Left cardiac atrium (tissue), 4 donors: ENCODE results near the gene RBMS1. TPM values are rescaled to one million over a fixed set of nuclear protein-coding genes. Genes with fewer than 3 reads are reported as not detected.

Experiments used
- ATAC-seq, 2 donors: fragments of 200-7000 bp; cut with Tn5 transposase; one replicate each; pipeline ENCODE4 v1.9.1; 2020; ENCODE audit warnings: mild to moderate bottlenecking in 2 of 2, moderate library complexity in 2 of 2
- DNase-seq: peaks from one replicate; pipeline ENCODE4 v3.0.0-alpha.2; 2020
- intact Hi-C, 2 donors: fragments of 100-400 bp; cut with DNase I; formaldehyde crosslinking; loops; one replicate each; pipeline versions ENCODE4 v1.14.1 to v1.15.1; 2022 to 2023
- total RNA-seq, 2 donors: library from RNA; stranded (reverse); fragmentation: NEBNext Ultra II Directional; extraction: Animal tissue kit (Norgen Biotek cat#: 25700); gene quantifications; one replicate each; pipeline ENCODE4 v1.2.1, GENCODE V29; 2021
- donor health status: DM: no; HTN: yes; CAD: no.
- donor health status: DM: no; HTN: yes; CAD: no; lungs with severe emphysema.
- donor health status: DM: yes; HTN: yes; CAD: no.
- donor health status: Dilated cardiomyopathy.

Gene RBMS1
- total RNA-seq, 2 donors from 2014 or later, result 56.8 to 74.8 TPM

- no peak for DNase-seq
- intact Hi-C loops, result loop anchor here (5.0 to 10.0 kb wide), 3 partner anchors 70 to 562 kb away; no protein-coding TSS in a partner anchor
These were observed 88.3 kb downstream of the RBMS1 start for GRCh38 chr2:160405077-160405867.

GRCh38 chr2:160402997-160403979 lies 90.3 kb downstream of the RBMS1 start:
- DNase-seq (no peak), ATAC-seq (peak in 1 of 2 donors; percentile 13)
- intact Hi-C loops, result loop anchor here (10.0 kb wide), 1 partner anchor 68 kb away; no protein-coding TSS in a partner anchor

More at GRCh38 chr2:160405077-160405867, 88.3 kb downstream of the RBMS1 start:
- no peak for ATAC-seq

GRCh38 chr2:160402501-160402900 lies 91.1 kb downstream of the RBMS1 start:
- intact Hi-C loops, result loop anchor here (10.0 kb wide), 1 partner anchor 68 kb away; no protein-coding TSS in a partner anchor
- ATAC-seq (peak in 1 of 2 donors; percentile 29), DNase-seq (no peak)

- no peak for DNase-seq
- no peak for ATAC-seq
- intact Hi-C loops, result loop anchor here (10.0 kb wide), 1 partner anchor 67 kb away; no protein-coding TSS in a partner anchor
These were observed 91.7 kb downstream of the RBMS1 start for GRCh38 chr2:160401895-160402294.

GRCh38 chr2:160399880-160400279 lies 93.7 kb downstream of the RBMS1 start:
- no peak for DNase-seq
- ATAC-seq, result no peak
- intact Hi-C loops, result loop anchor here (10.0 kb wide), 1 partner anchor 65 kb away; no protein-coding TSS in a partner anchor

- peak in 1 of 2 donors; percentile 60 for ATAC-seq
- no peak for DNase-seq
- intact Hi-C loops, result no loop called here
These were observed 96.1 kb downstream of the RBMS1 start for GRCh38 chr2:160397530-160397865.

GRCh38 chr2:160394153-160394552 lies 99.5 kb downstream of the RBMS1 start:
- no peak for DNase-seq
- intact Hi-C loops, result no loop called here
- peak in 1 of 2 donors; percentile 49 for ATAC-seq

GRCh38 chr2:160392201-160392600 lies 101.4 kb downstream of the RBMS1 start:
- DNase-seq (no peak), ATAC-seq (no peak)
- intact Hi-C loops, result no loop called here

GRCh38 chr2:160390544-160391455 lies 102.8 kb downstream of the RBMS1 start:
- ATAC-seq, result no peak
- no peak for DNase-seq
- intact Hi-C loops, result no loop called here

GRCh38 chr2:160389875-160390274 lies 103.7 kb downstream of the RBMS1 start:
- intact Hi-C loops, result no loop called here
- no peak for ATAC-seq
- no peak for DNase-seq

- intact Hi-C loops, result no loop called here
- peak; percentile 53 to 55 for ATAC-seq
These were observed 104.9 kb downstream of the RBMS1 start for GRCh38 chr2:160388464-160389263.

GRCh38 chr2:160387558-160388262 lies 105.9 kb downstream of the RBMS1 start:
- intact Hi-C loops, result no loop called here
- ATAC-seq (peak; percentile 93 to 94), DNase-seq (peak; percentile 78)

More at GRCh38 chr2:160388464-160389263, 104.9 kb downstream of the RBMS1 start:
- peak; percentile 65 for DNase-seq

GRCh38 chr2:160384791-160385190 lies 108.8 kb downstream of the RBMS1 start:
- ATAC-seq (no peak), DNase-seq (no peak)
- intact Hi-C loops, result no loop called here

GRCh38 chr2:160381425-160381951 lies 112.1 kb downstream of the RBMS1 start:
- DNase-seq, result no peak
- ATAC-seq, result peak; percentile 16 to 63
- intact Hi-C loops, result no loop called here

- DNase-seq, result no peak
- intact Hi-C loops, result no loop called here
- ATAC-seq, result no peak
These were observed 113.0 kb downstream of the RBMS1 start for GRCh38 chr2:160380611-160381010.

- ATAC-seq, result no peak
These were observed 113.5 kb downstream of the RBMS1 start for GRCh38 chr2:160380000-160380570.

GRCh38 chr2:160379399-160379798 lies 114.2 kb downstream of the RBMS1 start:
- no peak for DNase-seq
- peak; percentile 34 to 49 for ATAC-seq
- intact Hi-C loops, result no loop called here

More at GRCh38 chr2:160380000-160380570, 113.5 kb downstream of the RBMS1 start:
- no peak for DNase-seq
- intact Hi-C loops, result no loop called here
